PC-3 (cell line): ENCODE data around the gene WDR59.

Source experiments
- EZH2 ChIP-seq: fragments of 300-600 bp; sonication (generic); IDR thresholded peaks from one replicate; pipeline ENCODE4 v1.6.1; 2017; ENCODE audit warnings: antibody characterized with exemption, mild to moderate bottlenecking, low read length; ENCODE audit not compliant: unreplicated experiment
- EZH2phosphoT487 ChIP-seq: fragments of 300-600 bp; sonication (generic); IDR thresholded peaks from 2 replicates; pipeline ENCODE4 v1.6.1; 2018; ENCODE audit warnings: mild to moderate bottlenecking, antibody characterized with exemption, low read length, borderline replicate concordance
- TF ChIP-seq, protein P1 (sequence below): fragments of 300-600 bp; sonication (generic); conservative IDR thresholded peaks from 2 replicates; pipeline ENCODE4 v1.5.1; 2017; ENCODE audit warnings: antibody characterized with exemption, low read depth, mild to moderate bottlenecking, low read length

DNA sequence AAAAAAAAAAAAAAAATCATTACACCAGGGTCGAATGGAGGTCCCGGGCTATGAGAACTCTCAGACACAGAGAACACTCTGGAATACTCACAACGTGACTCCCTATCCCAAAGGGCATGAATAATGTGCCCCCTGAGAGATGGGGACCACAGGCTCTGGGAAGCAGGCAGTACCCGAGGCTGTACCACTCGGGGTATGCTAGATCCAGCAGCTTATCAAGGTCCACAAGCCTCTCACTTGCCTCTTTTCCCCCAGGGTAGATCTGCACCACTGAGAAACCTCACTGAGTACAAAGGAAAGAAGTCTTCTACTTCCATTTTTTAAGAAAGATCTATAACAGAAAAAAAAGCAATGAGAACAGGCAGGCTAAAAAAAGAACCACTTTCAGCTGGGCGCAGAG, 40.5 kb downstream of the WDR59 start:
- TF ChIP-seq, protein P1, sequence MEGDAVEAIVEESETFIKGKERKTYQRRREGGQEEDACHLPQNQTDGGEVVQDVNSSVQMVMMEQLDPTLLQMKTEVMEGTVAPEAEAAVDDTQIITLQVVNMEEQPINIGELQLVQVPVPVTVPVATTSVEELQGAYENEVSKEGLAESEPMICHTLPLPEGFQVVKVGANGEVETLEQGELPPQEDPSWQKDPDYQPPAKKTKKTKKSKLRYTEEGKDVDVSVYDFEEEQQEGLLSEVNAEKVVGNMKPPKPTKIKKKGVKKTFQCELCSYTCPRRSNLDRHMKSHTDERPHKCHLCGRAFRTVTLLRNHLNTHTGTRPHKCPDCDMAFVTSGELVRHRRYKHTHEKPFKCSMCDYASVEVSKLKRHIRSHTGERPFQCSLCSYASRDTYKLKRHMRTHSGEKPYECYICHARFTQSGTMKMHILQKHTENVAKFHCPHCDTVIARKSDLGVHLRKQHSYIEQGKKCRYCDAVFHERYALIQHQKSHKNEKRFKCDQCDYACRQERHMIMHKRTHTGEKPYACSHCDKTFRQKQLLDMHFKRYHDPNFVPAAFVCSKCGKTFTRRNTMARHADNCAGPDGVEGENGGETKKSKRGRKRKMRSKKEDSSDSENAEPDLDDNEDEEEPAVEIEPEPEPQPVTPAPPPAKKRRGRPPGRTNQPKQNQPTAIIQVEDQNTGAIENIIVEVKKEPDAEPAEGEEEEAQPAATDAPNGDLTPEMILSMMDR: no peak
- TF ChIP-seq EZH2 (no peak), EZH2phosphoT487 (no peak)
